Spinal cord (tissue), 10 donors: ENCODE results near the gene CEP76. TPM values are rescaled to one million over a fixed set of nuclear protein-coding genes. Genes with fewer than 3 reads are reported as not detected.
"Not testable (repeated sequence)": the region's sequence is repeated elsewhere in the genome, so short reads cannot be mapped to it uniquely, and the experiment has no call there.

Experiments used
- DNase-seq, 6 donors: peaks; one replicate each; pipeline versions ENCODE4 v3.0.0 to v3.0.0-alpha.2; 2013 to 2015; ENCODE audit warnings: low spot score in 6 of 6, low read depth in 4 of 6
- H3K27ac ChIP-seq: one replicate; pipeline ENCODE4 v1.5.1; 2013; ENCODE audit warnings: low read depth, low read length, control low read depth
- H3K27me3 ChIP-seq: one replicate; pipeline ENCODE4 v1.6.1; 2013; ENCODE audit warnings: low read length; ENCODE audit not compliant: control insufficient read depth, insufficient read depth
- H3K36me3 ChIP-seq: one replicate; pipeline ENCODE4 v1.6.1; 2013; ENCODE audit warnings: low read length; ENCODE audit not compliant: control insufficient read depth, insufficient read depth
- H3K4me1 ChIP-seq: one replicate; pipeline ENCODE4 v1.6.1; 2013; ENCODE audit warnings: low read length; ENCODE audit not compliant: control insufficient read depth, insufficient read depth
- H3K4me3 ChIP-seq: one replicate; pipeline ENCODE4 v1.5.1; 2013; ENCODE audit warnings: low read depth, low read length, control low read depth
- H3K9me3 ChIP-seq: one replicate; pipeline ENCODE4 v1.6.1; 2013; ENCODE audit warnings: low read length; ENCODE audit not compliant: control insufficient read depth, insufficient read depth
- WGBS: methylation state at CpG from one replicate; pipeline ENCODE4 v1.1.5; 2013; ENCODE audit warnings: missing lambda C conversion rate; ENCODE audit not compliant: insufficient coverage; 5-methylcytosine and 5-hydroxymethylcytosine counted together
- polyA plus RNA-seq, 2 donors: library from polyadenylated mRNA; unstranded; fragments of 120-200 nt; gene quantifications; one replicate each; pipeline ENCODE4 v1.2.1, GENCODE V29; 2013; ENCODE audit not compliant: insufficient read length in 2 of 2
- total RNA-seq, 2 donors: library from RNA; depleted of rRNA in 1 of 2; stranded (reverse); fragments of 120-200 nt in 1 of 2; fragments of >200 nt in 1 of 2; gene quantifications; one replicate each; pipeline versions ENCODE4 v1.2.3 to v1.2.4, GENCODE V29; 2013 to 2014
- donor health status: healthy.

The CEP76 gene
- total and polyA plus RNA-seq, 4 donors, result 9.6 to 12.4 (median 11.2) TPM

GRCh38 chr18:12647773-12648172 lies 54.8 kb downstream of the CEP76 start:
- no peak for DNase-seq
- Histone ChIP-seq H3K27me3 (no peaks in the 10 kb centered on the region), H3K9me3 (no peaks in the 10 kb centered on the region), H3K4me1 (peaks cover 15% of the 10 kb centered on the region), H3K4me3 (no peak overlapping the region), H3K36me3 (peaks cover 8% of the 10 kb centered on the region), H3K27ac (no peak overlapping the region)
- WGBS, result no CpG with 5 or more reads among the region's 3 CpGs

GRCh38 chr18:12645751-12646203 lies 56.7 kb downstream of the CEP76 start:
- H3K36me3 ChIP-seq, result peaks cover 8% of the 10 kb centered on the region
- WGBS, result 73% methylated on average over 5 of the region's 10 CpGs
- peaks cover 10% of the 10 kb centered on the region for H3K4me1 ChIP-seq
- no peaks in the 10 kb centered on the region for H3K9me3 ChIP-seq
- peak in 1 of 6 donors; percentile 66 for DNase-seq
- no peak overlapping the region for H3K27ac ChIP-seq
- H3K27me3 ChIP-seq, result no peaks in the 10 kb centered on the region
- H3K4me3 ChIP-seq, result no peak overlapping the region

- no peak overlapping the region for H3K27ac ChIP-seq
- H3K36me3 ChIP-seq, result peaks cover 7% of the 10 kb centered on the region
- DNase-seq, result no peak
- H3K4me1 ChIP-seq, result peaks cover 10% of the 10 kb centered on the region
- H3K4me3 ChIP-seq, result no peak overlapping the region
- H3K27me3 ChIP-seq, result no peaks in the 10 kb centered on the region
- no peaks in the 10 kb centered on the region for H3K9me3 ChIP-seq
Measured at GRCh38 chr18:12645254-12645653, 57.3 kb downstream of the CEP76 start.

- H3K4me3 ChIP-seq, DNase-seq, H3K27ac ChIP-seq, H3K27me3 ChIP-seq, H3K36me3 ChIP-seq, H3K4me1 ChIP-seq, H3K9me3 ChIP-seq: not testable (repeated sequence)
- WGBS, result no CpG with 5 or more reads among the region's 5 CpGs
Measured at GRCh38 chr18:12643756-12644155, 58.8 kb downstream of the CEP76 start.

- Histone ChIP-seq H3K27me3 (no peaks in the 10 kb centered on the region), H3K4me1 (peaks cover 3% of the 10 kb centered on the region), H3K27ac (no peak overlapping the region), H3K9me3 (no peaks in the 10 kb centered on the region), H3K4me3 (no peak overlapping the region), H3K36me3 (no peaks in the 10 kb centered on the region)
- DNase-seq, result no peak
- WGBS, result 77% methylated on average over 6 of the region's 6 CpGs
Measured at GRCh38 chr18:12640881-12641200, 61.7 kb downstream of the CEP76 start.

GRCh38 chr18:12639990-12640880 lies 62.3 kb downstream of the CEP76 start:
- Histone ChIP-seq H3K4me1 (no peaks in the 10 kb centered on the region), H3K27ac (no peak overlapping the region), H3K27me3 (no peaks in the 10 kb centered on the region), H3K9me3 (no peaks in the 10 kb centered on the region), H3K36me3 (no peaks in the 10 kb centered on the region), H3K4me3 (no peak overlapping the region)
- WGBS, result 73% methylated on average over 3 of the region's 5 CpGs
- no peak for DNase-seq

GRCh38 chr18:12638644-12639124 lies 63.8 kb downstream of the CEP76 start:
- Histone ChIP-seq H3K27me3 (no peaks in the 10 kb centered on the region), H3K27ac (no peak overlapping the region), H3K9me3 (no peaks in the 10 kb centered on the region), H3K4me3 (no peak overlapping the region), H3K4me1 (no peaks in the 10 kb centered on the region), H3K36me3 (no peaks in the 10 kb centered on the region)
- WGBS, result 75% methylated on average over 2 of the region's 3 CpGs
- no peak for DNase-seq

GRCh38 chr18:12637901-12638643 lies 64.5 kb downstream of the CEP76 start:
- Histone ChIP-seq H3K36me3 (peaks cover 2% of the 10 kb centered on the region), H3K4me1 (no peaks in the 10 kb centered on the region), H3K27ac (no peak overlapping the region), H3K27me3 (no peaks in the 10 kb centered on the region), H3K4me3 (no peak overlapping the region), H3K9me3 (no peaks in the 10 kb centered on the region)
- DNase-seq, result no peak
- WGBS, result 75% methylated on average over 1 of the region's 4 CpGs

- no peak overlapping the region for H3K27ac ChIP-seq
- H3K4me3 ChIP-seq, result no peak overlapping the region
- H3K27me3 ChIP-seq, result no peaks in the 10 kb centered on the region
- DNase-seq, result no peak
- H3K9me3 ChIP-seq, result no peaks in the 10 kb centered on the region
- 100% methylated on average over 1 of the region's 3 CpGs for WGBS
- peaks cover 2% of the 10 kb centered on the region for H3K36me3 ChIP-seq
- H3K4me1 ChIP-seq, result no peaks in the 10 kb centered on the region
Measured at GRCh38 chr18:12637393-12637792, 65.1 kb downstream of the CEP76 start.
